ENCODE data around the gene ELP4. TPM values are rescaled to one million over a fixed set of nuclear protein-coding genes. Genes with fewer than 3 reads are reported as not detected.
A peak's percentile ranks its signal among the peaks of the same experiment; 100 is the strongest.

The ELP4 gene
- total RNA-seq, 1 donor from 2014 or later: 16.7 TPM

DNA sequence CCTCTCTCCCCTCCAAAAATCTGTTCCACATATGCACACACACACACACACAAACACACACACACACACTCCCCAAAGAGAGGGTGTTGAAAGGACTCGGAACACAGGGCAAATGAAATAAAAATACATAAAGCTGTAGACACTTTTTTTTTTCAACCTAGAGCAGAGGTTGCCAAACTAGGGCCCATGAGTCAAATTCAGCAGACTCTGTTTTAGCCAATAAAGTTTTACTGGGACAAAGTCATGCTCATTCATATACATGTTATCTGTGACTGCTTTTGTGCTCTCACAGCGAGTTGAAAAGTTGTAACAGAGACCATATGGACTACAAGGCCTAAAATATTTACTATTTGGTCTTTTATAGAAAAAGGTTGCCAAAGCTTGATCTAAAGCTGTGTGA is 9.0 kb upstream of the ELP4 start:
- no peak for DNase-seq (ENCODE audit: low read depth)
- H3K4me3 ChIP-seq (ENCODE audit: low read depth, low read length): no peak overlapping the region

DNA sequence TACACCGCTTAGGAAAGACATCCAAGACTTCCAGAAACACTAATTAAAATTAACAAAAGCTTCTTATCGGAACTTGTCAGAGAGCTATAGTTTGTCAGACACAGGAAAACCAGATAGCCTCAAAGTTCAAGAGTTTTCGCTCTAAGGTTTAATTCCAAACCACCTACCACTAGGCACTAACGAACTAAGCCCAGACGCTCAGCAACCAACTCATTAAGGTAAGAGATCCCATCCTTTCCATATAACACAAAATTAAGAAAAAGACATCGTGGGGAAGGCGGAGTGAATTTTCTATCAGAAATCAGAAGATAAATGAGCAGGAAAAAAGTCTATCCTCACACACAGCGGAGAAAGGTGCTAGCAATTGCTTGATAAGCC is 527 bp upstream of the ELP4 start:
- DNase-seq (ENCODE audit: low read depth): no peak
- TF ChIP-seq, protein P1, sequence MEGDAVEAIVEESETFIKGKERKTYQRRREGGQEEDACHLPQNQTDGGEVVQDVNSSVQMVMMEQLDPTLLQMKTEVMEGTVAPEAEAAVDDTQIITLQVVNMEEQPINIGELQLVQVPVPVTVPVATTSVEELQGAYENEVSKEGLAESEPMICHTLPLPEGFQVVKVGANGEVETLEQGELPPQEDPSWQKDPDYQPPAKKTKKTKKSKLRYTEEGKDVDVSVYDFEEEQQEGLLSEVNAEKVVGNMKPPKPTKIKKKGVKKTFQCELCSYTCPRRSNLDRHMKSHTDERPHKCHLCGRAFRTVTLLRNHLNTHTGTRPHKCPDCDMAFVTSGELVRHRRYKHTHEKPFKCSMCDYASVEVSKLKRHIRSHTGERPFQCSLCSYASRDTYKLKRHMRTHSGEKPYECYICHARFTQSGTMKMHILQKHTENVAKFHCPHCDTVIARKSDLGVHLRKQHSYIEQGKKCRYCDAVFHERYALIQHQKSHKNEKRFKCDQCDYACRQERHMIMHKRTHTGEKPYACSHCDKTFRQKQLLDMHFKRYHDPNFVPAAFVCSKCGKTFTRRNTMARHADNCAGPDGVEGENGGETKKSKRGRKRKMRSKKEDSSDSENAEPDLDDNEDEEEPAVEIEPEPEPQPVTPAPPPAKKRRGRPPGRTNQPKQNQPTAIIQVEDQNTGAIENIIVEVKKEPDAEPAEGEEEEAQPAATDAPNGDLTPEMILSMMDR (conservative IDR thresholded peaks at IDR 0.05; ENCODE audit: low read depth, low read length): no peak
- peak overlapping the region; percentile 90 for H3K4me3 ChIP-seq (ENCODE audit: low read depth, low read length)

More for the DNA sequence above, 9.0 kb upstream of the ELP4 start:
- TF ChIP-seq, protein P1 (conservative IDR thresholded peaks at IDR 0.05; ENCODE audit: low read depth, low read length): no peak

DNA sequence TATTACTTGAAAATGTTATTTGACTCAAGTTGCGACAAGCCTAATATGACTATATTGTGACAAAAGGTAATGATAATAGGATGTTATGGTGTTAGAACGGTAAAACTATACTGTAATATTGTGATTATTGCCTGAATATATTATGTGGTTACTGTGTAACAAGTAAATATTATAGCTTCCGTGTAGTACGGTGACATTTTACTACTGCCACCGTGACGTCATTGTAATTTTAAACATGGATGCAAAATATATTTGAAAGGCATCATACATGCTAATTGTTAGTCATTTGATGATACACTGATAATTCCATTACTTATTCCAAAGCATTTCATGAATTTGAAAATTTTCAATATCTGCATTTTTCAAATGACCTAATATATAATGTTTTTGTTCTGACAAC is 2.5 kb downstream of the ELP4 start:
- TF ChIP-seq, protein P1 (conservative IDR thresholded peaks at IDR 0.05; ENCODE audit: low read depth, low read length): no peak
- H3K4me3 ChIP-seq (ENCODE audit: low read depth, low read length): no peak overlapping the region
- DNase-seq (ENCODE audit: low read depth): no peak

DNA sequence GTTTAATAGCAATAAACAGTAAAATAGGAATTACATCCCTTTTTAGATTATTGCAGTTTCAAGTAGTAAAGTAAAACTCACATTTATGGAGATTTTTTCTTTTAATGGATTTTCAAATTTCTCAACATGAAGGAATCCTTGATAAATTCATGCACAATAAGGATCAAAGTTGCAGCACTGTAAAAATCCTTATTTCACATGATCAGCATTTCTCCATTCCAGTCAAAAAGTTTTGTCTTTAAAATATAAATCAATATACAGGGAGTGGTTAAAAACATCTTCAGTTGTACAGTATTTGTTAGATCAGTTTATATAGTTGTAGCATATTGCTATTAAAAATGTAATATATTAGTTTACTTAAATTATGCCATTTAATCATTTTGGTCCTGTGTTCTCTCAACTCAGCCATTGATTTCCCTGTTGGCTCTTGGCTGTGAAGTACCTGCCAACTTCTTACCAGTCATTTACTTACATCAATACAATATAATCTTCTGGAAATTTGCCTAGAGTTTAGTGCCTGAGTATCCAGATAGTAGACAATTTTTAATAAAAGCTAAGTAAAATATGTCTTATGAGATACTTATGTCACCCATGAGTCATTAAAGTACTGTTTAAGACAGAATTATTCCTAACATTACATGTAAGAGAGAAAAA is 12.1 kb downstream of the ELP4 start:
- DNase-seq (ENCODE audit: low read depth): no peak
- TF ChIP-seq, protein P1 (conservative IDR thresholded peaks at IDR 0.05; ENCODE audit: low read depth, low read length): no peak
- no peak overlapping the region for H3K4me3 ChIP-seq (ENCODE audit: low read depth, low read length)

DNA sequence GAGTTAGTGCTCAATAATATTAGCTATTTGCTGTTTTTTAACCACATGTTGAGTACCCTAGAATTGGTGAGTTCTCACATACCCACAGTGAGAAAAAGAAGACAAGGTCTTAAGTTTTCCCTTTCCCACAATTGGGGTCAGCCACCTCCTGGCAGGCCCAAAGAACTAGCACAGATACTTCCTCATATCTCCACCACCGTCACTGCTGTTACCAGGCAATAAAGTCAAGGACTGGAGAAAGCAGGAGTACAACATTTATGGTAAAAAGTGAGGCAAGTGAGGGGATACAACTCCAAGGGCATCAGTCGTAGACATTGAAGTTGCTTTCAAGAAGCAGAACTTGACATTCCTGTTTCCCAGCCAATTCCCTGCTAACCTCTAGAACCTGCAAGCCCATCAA is 19.6 kb downstream of the ELP4 start:
- no peak for DNase-seq (ENCODE audit: low read depth)
- no peak overlapping the region for H3K4me3 ChIP-seq (ENCODE audit: low read depth, low read length)
- TF ChIP-seq, protein P1 (conservative IDR thresholded peaks at IDR 0.05; ENCODE audit: low read depth, low read length): no peak

DNA sequence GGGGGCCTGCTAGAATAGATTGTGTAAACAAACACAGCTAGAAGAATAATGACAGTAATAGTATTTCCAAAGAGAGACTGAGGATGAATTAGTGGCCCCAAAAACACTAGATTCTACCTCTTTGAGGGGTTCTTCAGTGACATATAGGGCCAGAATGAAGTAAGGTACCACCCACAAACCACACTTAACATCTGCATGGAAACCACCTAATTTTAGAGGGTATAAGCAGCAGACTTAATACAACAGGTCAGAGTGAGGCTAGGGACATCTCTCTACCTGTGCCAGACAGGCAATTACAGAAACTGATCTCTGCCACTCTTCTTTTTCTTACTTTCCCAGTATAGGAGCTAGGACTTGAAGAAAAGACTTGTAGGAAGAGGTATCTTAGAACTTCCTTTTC is 20.1 kb downstream of the ELP4 start:
- TF ChIP-seq, protein P1 (conservative IDR thresholded peaks at IDR 0.05; ENCODE audit: low read depth, low read length): no peak
- no peak for DNase-seq (ENCODE audit: low read depth)
- H3K4me3 ChIP-seq (ENCODE audit: low read depth, low read length): no peak overlapping the region

DNA sequence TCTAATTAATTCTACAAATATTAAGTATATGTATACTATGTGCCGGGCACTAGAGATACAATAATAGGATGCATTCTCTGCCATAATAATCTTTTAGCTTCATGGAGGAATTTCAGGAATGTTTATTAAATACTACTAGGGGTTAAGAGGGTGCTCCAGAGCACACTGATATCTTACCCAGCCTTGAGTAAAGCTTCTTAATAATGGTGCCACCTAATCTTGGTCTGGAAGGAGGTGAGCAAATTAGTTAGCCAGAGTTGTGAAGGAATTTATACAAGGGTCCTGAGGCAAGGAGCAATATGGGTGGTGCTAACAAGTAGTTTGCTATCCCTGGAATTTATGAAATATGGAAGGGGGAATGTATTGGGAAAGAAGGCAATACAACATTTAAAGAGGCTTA is 21.7 kb downstream of the ELP4 start:
- DNase-seq (ENCODE audit: low read depth): no peak
- H3K4me3 ChIP-seq (ENCODE audit: low read depth, low read length): no peak overlapping the region
- TF ChIP-seq, protein P1 (conservative IDR thresholded peaks at IDR 0.05; ENCODE audit: low read depth, low read length): no peak

All from epithelial cell of proximal tubule (primary cell).